K562 (cell line): ENCODE results near the gene HAUS1. TPM values are rescaled to one million over a fixed set of nuclear protein-coding genes. Genes with fewer than 3 reads are reported as not detected.
A peak's percentile ranks its signal among the peaks of the same experiment; 100 is the strongest.

Experiments used
- BDP1 ChIP-seq: IDR thresholded peaks from 3 replicates; pipeline ENCODE4 v1.6.1; 2011; ENCODE audit not compliant: insufficient read length, insufficient read depth
- CBX1 ChIP-seq: sonication (generic); IDR thresholded peaks from 2 replicates; pipeline ENCODE4 v1.6.1; 2016; ENCODE audit warnings: antibody characterized with exemption, low read depth, mild to moderate bottlenecking
- GABPA ChIP-seq: fragments of 200-800 bp; sonication (Bioruptor generic); conservative IDR thresholded peaks from 2 replicates; pipeline ENCODE4 v1.6.1; 2016; ENCODE audit warnings: low read depth, missing genetic modification characterization, missing compliant biosample characterization
- HIVEP1 ChIP-seq: fragments of 250-450 bp; sonication (Bioruptor Pico); IDR thresholded peaks from 2 replicates; pipeline ENCODE4 v1.4.0; 2020; ENCODE audit warnings: mild to moderate bottlenecking
- HNRNPK ChIP-seq: fragments of 200-400 bp; formaldehyde crosslinking; IDR thresholded peaks from one replicate; pipeline ENCODE4 v1.6.1; 2018; ENCODE audit warnings: mild to moderate bottlenecking, low read depth, low read length; ENCODE audit not compliant: poor library complexity, severe bottlenecking
- KDM4B ChIP-seq, 2 experiments: fragments of 450-650 bp in 1 of 2; sonication (generic) in 1 of 2; IDR thresholded peaks; 2 replicates each; pipeline ENCODE4 v1.6.1; 2016 to 2017; ENCODE audit warnings: borderline replicate concordance in 2 of 2, antibody characterized with exemption in 1 of 2, low read depth in 1 of 2, mild to moderate bottlenecking in 1 of 2
- NELFE ChIP-seq: IDR thresholded peaks from 2 replicates; pipeline ENCODE4 v1.6.1; 2011; ENCODE audit warnings: mild to moderate bottlenecking; ENCODE audit not compliant: insufficient read depth, insufficient read length
- NR2C2 ChIP-seq, 2 experiments: fragments of 200-800 bp in 1 of 2; sonication (Bioruptor generic) in 1 of 2; sonication (generic) in 1 of 2; formaldehyde crosslinking in 1 of 2; IDR thresholded peaks; 2 replicates each; pipeline versions ENCODE4 v1.6.1 to v1.8.0; 2016 to 2022; ENCODE audit warnings: mild to moderate bottlenecking in 1 of 2, missing compliant biosample characterization in 1 of 2, missing genetic modification characterization in 1 of 2, missing genetic modification reagents in 1 of 2
- NR4A1 ChIP-seq, 2 experiments: fragments of 250-450 bp in 1 of 2; fragments of 450-650 bp in 1 of 2; sonication (Bioruptor Pico) in 1 of 2; IDR thresholded peaks; 2 replicates each; pipeline versions ENCODE4 v1.4.0 to v1.6.1; 2016 to 2020; ENCODE audit warnings: mild to moderate bottlenecking in 2 of 2, missing compliant biosample characterization in 1 of 2, missing genetic modification characterization in 1 of 2, moderate library complexity in 1 of 2
- POLR3G ChIP-seq: IDR thresholded peaks from 2 replicates; pipeline ENCODE4 v1.6.1; 2011; ENCODE audit not compliant: insufficient read length, insufficient replicate concordance; ENCODE audit errors: extremely low read depth
- PURB ChIP-seq: sonication (generic); formaldehyde crosslinking; IDR thresholded peaks from 2 replicates; pipeline ENCODE4 v1.9.0; 2021; ENCODE audit warnings: low read depth, mild to moderate bottlenecking, missing genetic modification reagents
- PYGO2 ChIP-seq: fragments of 450-650 bp; IDR thresholded peaks from 2 replicates; pipeline ENCODE4 v1.6.1; 2016; ENCODE audit warnings: mild to moderate bottlenecking, missing genetic modification characterization, moderate library complexity, missing compliant biosample characterization
- TBL1XR1 ChIP-seq, 2 experiments: IDR thresholded peaks; 2 replicates each; pipeline ENCODE4 v1.6.1; 2012; ENCODE audit warnings: improper control_type of control experiment in 2 of 2, low read length in 2 of 2, mild to moderate bottlenecking in 1 of 2
- TEAD2 ChIP-seq: fragments of 450-650 bp; IDR thresholded peaks from 2 replicates; pipeline ENCODE4 v1.6.1; 2016; ENCODE audit warnings: missing genetic modification characterization, control low read depth, missing compliant biosample characterization
- XRCC4 ChIP-seq: IDR thresholded peaks from one replicate; pipeline ENCODE4 v1.6.1; 2011; ENCODE audit not compliant: insufficient read depth, insufficient read length; ENCODE audit errors: extremely low read depth
- polyA plus RNA-seq, 8 experiments: library from polyadenylated mRNA; depleted of rRNA in 4 of 8; stranded (reverse) in 5 of 8; unstranded in 3 of 8; fragments of >200 nt; fragmentation: Nextera tagmentation in 2 of 8; fragmentation: Illumina TruSeq in 1 of 8; extraction: Ambion mirVana in 2 of 8; extraction: Trizol in 1 of 8; gene quantifications; 2 replicates each; pipeline versions ENCODE4 v1.2.1 to v1.2.3, GENCODE V29; 2011 to 2014; ENCODE audit warnings: inconsistent platforms in 1 of 8, missing spikeins in 1 of 8
- total RNA-seq, 7 experiments: library from RNA; depleted of rRNA in 6 of 7; stranded (reverse); fragments of >200 nt in 6 of 7; fragmentation: Illumina TruSeq in 2 of 7; extraction: Trizol in 2 of 7; gene quantifications; 2 replicates each; pipeline versions ENCODE4 v1.2.1 to v1.2.3, GENCODE V29; 2011 to 2021; ENCODE audit warnings: low replicate concordance in 1 of 7
- TF ChIP-seq, protein P1 (sequence below), 2 experiments: IDR thresholded peaks; 2 replicates each; pipeline ENCODE4 v1.6.1; 2011; ENCODE audit warnings: borderline replicate concordance in 1 of 2, control low read depth in 1 of 2, low read depth in 1 of 2, low read length in 1 of 2, mild to moderate bottlenecking in 1 of 2, mixed read lengths in 1 of 2, moderate library complexity in 1 of 2; ENCODE audit not compliant: insufficient read depth in 1 of 2, insufficient read length in 1 of 2, poor library complexity in 1 of 2, severe bottlenecking in 1 of 2; ENCODE audit errors: extremely low read depth in 1 of 2
- TF ChIP-seq, protein P2 (sequence below): fragments of 450-650 bp; formaldehyde crosslinking; conservative IDR thresholded peaks from 2 replicates; pipeline ENCODE4 v1.4.0; 2022; ENCODE audit warnings: mild to moderate bottlenecking, missing genetic modification characterization
- TF ChIP-seq, protein P3 (sequence below): sonication (generic); formaldehyde crosslinking; IDR thresholded peaks from 2 replicates; pipeline ENCODE4 v1.9.0; 2022; ENCODE audit warnings: mild to moderate bottlenecking, missing genetic modification reagents
- TF ChIP-seq, protein P4 (sequence below): sonication (generic); formaldehyde crosslinking; IDR thresholded peaks from 2 replicates; pipeline ENCODE4 v1.8.1; 2022; ENCODE audit warnings: missing genetic modification reagents

The HAUS1 gene
- total and polyA plus RNA-seq, 9 of the 15 experiments (the other 6 are each of a cell fraction or from before 2014, with no cell fraction given), result 45.6 to 135 (median 76.3) TPM

DNA sequence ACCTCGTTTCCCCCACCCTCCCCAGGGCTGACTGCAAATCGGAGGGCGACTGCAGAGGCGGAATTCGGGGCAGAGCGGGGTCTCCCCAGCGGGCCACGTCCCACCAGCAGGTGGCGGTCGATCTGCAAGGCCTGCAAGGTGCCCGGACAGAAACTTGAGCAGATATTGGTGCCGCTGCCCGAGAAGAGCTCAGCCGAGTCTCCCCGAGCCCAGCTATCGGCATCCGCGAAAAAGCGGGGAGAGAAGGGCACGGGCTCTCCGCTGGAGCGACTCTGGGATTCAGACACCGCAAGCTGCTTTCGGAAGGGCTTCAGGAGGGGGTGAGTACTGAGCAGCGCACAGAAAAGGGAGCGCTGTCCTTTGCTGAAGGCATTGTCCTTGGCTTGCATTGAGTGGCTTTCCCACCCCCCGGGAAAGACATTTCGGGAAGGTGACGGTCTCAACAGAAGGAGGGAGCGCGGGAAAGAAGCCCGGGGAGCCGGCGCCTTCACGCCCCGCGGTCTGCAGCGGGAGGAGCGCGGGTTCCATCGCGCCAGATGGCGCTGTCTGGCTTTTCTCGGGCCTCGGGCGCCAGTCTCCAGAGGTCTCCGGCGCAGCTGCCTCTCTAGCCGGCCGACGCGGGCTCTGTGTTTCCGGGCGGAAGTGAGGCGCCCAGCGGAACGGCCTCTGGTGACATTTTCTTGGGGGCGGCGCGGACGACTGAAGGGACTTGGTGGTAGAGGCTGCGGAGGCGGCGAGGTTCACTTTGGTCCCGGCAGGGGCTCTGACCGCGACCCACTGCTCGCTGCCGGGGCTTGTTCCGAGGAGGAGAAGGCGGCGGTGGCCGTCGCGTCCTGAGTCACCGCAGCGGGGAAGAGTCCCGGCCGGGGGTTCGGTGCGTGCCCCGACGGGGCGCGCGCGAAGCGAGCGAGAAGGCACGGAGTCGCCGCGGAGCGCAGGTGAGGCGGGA lies 69.5 kb downstream of the HAUS1 start (continued):
- TF ChIP-seq NR2C2 (CRISPR knock-in tag; IDR thresholded peaks at IDR 0.05) (no peak), NR2C2 (tag; IDR thresholded peaks at IDR 0.05) (peak; percentile 69; the same call in 1 of the 2 replicates), NELFE (no peak), NR4A1 (CRISPR knock-in tag; IDR thresholded peaks at IDR 0.05) (0 out of 2 replicates have a peak, but pooled peaks have one; percentile 22), NR4A1 (tag; IDR thresholded peaks at IDR 0.05) (0 out of 2 replicates have a peak, but pooled peaks have one; percentile 6), TEAD2 (tag) (no peak), TBL1XR1 (IDR thresholded peaks at IDR 0.05; ENCODE audit: low read length in 2 of 2) (peak in 1 of 2 experiments; percentile 45; a peak in 1 of 4 replicates), BDP1 (no peak), HIVEP1 (CRISPR knock-in tag) (no peak), CBX1 (no peak; the same call in 1 of the 2 replicates), GABPA (tag) (peak; percentile 94), PURB (no peak), KDM4B (IDR thresholded peaks at IDR 0.05; ENCODE audit: borderline replicate concordance in 2 of 2, low read depth in 1 of 2) (peak in 1 of 2 experiments; percentile 31; a peak in 1 of 4 replicates), HNRNPK (no peak), POLR3G (no peak), PYGO2 (tag) (no peak), XRCC4 (no peak)
- TF ChIP-seq, protein P1, sequence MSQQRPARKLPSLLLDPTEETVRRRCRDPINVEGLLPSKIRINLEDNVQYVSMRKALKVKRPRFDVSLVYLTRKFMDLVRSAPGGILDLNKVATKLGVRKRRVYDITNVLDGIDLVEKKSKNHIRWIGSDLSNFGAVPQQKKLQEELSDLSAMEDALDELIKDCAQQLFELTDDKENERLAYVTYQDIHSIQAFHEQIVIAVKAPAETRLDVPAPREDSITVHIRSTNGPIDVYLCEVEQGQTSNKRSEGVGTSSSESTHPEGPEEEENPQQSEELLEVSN (IDR thresholded peaks at IDR 0.05; ENCODE audit: borderline replicate concordance in 1 of 2, extremely low read depth in 1 of 2, insufficient read depth in 1 of 2, insufficient read length in 1 of 2, low read depth in 1 of 2, low read length in 1 of 2, poor library complexity in 1 of 2, severe bottlenecking in 1 of 2), result peak; percentile 59 to 88
- TF ChIP-seq, protein P2, sequence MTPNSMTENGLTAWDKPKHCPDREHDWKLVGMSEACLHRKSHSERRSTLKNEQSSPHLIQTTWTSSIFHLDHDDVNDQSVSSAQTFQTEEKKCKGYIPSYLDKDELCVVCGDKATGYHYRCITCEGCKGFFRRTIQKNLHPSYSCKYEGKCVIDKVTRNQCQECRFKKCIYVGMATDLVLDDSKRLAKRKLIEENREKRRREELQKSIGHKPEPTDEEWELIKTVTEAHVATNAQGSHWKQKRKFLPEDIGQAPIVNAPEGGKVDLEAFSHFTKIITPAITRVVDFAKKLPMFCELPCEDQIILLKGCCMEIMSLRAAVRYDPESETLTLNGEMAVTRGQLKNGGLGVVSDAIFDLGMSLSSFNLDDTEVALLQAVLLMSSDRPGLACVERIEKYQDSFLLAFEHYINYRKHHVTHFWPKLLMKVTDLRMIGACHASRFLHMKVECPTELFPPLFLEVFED, result no peak
- TF ChIP-seq, protein P3, sequence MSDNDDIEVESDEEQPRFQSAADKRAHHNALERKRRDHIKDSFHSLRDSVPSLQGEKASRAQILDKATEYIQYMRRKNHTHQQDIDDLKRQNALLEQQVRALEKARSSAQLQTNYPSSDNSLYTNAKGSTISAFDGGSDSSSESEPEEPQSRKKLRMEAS, result no peak; the same call in 1 of the 2 replicates
- TF ChIP-seq, protein P4, sequence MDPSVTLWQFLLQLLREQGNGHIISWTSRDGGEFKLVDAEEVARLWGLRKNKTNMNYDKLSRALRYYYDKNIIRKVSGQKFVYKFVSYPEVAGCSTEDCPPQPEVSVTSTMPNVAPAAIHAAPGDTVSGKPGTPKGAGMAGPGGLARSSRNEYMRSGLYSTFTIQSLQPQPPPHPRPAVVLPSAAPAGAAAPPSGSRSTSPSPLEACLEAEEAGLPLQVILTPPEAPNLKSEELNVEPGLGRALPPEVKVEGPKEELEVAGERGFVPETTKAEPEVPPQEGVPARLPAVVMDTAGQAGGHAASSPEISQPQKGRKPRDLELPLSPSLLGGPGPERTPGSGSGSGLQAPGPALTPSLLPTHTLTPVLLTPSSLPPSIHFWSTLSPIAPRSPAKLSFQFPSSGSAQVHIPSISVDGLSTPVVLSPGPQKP, result no peak
